Neural progenitor cell (in vitro differentiated cells): ENCODE measurements around the gene STARD7. TPM values are rescaled to one million over a fixed set of nuclear protein-coding genes. Genes with fewer than 3 reads are reported as not detected.

Source experiments
- DNase-seq: peaks from one replicate; pipeline ENCODE4 v3.0.0-alpha.2; 2016; ENCODE audit warnings: low spot score
- H2AFZ ChIP-seq: fragments of 200-600 bp; sonication (generic); replicated peaks from 2 replicates; pipeline ENCODE4 v1.6.1; 2016; ENCODE audit warnings: antibody characterized with exemption
- H3F3A ChIP-seq: fragments of 200-600 bp; sonication (generic); 2 replicates; pipeline ENCODE4 v1.6.1; 2016; ENCODE audit warnings: antibody characterized with exemption, low read depth
- H3K27ac ChIP-seq: fragments of 200-600 bp; sonication (generic); 2 replicates; pipeline ENCODE4 v1.5.1; 2016; ENCODE audit warnings: mild to moderate bottlenecking
- H3K27me3 ChIP-seq: fragments of 200-600 bp; sonication (generic); 2 replicates; pipeline ENCODE4 v1.6.1; 2016; ENCODE audit warnings: mild to moderate bottlenecking, moderate library complexity
- H3K36me3 ChIP-seq: fragments of 200-600 bp; sonication (generic); 2 replicates; pipeline ENCODE4 v1.5.1; 2016
- H3K4me1 ChIP-seq: fragments of 200-600 bp; sonication (generic); 2 replicates; pipeline ENCODE4 v1.6.1; 2016; ENCODE audit warnings: mixed run types
- H3K4me2 ChIP-seq: fragments of 200-600 bp; sonication (generic); 2 replicates; pipeline ENCODE4 v1.6.1; 2016
- H3K4me3 ChIP-seq: fragments of 200-600 bp; sonication (generic); 2 replicates; pipeline ENCODE4 v1.5.1; 2016
- H3K79me2 ChIP-seq: fragments of 200-600 bp; sonication (generic); 2 replicates; pipeline ENCODE4 v1.6.1; 2016; ENCODE audit warnings: low read depth
- H3K9ac ChIP-seq: fragments of 200-600 bp; sonication (generic); 2 replicates; pipeline ENCODE4 v1.6.1; 2016
- H3K9me3 ChIP-seq: fragments of 200-600 bp; sonication (generic); 2 replicates; pipeline ENCODE4 v1.5.1; 2016; ENCODE audit warnings: low read depth
- H4K20me1 ChIP-seq: fragments of 200-600 bp; sonication (generic); 2 replicates; pipeline ENCODE4 v1.6.1; 2016; ENCODE audit warnings: low read depth
- H3K27ac Mint-ChIP-seq: 3 replicates; pipeline ENCODE4 v1.8.0; 2021; ENCODE audit warnings: mixed read lengths
- H3K27me3 Mint-ChIP-seq: 2 replicates; pipeline ENCODE4 v1.8.0; 2022; ENCODE audit warnings: low read depth, mild to moderate bottlenecking, inconsistent platforms, moderate library complexity, mixed read lengths; ENCODE audit not compliant: insufficient read depth
- H3K36me3 Mint-ChIP-seq: 3 replicates; pipeline ENCODE4 v1.8.0; 2021; ENCODE audit warnings: mixed read lengths
- H3K4me1 Mint-ChIP-seq: 3 replicates; pipeline ENCODE4 v1.8.0; 2021; ENCODE audit warnings: mixed read lengths
- H3K4me3 Mint-ChIP-seq: 3 replicates; pipeline ENCODE4 v1.8.0; 2021; ENCODE audit warnings: mild to moderate bottlenecking, moderate library complexity, mixed read lengths
- H3K9me3 Mint-ChIP-seq: 3 replicates; pipeline ENCODE4 v1.8.0; 2020; ENCODE audit warnings: mixed read lengths
- EZH2 ChIP-seq: fragments of 200-600 bp; sonication (generic); IDR thresholded peaks from 2 replicates; pipeline ENCODE4 v1.6.1; 2017; ENCODE audit warnings: antibody characterized with exemption, mild to moderate bottlenecking, moderate library complexity
- EZH2phosphoT487 ChIP-seq: fragments of 200-600 bp; sonication (generic); IDR thresholded peaks from 2 replicates; pipeline ENCODE4 v1.6.1; 2017; ENCODE audit warnings: antibody characterized with exemption
- total RNA-seq: library from RNA; depleted of rRNA; stranded (reverse); fragments of >200 nt; gene quantifications from 2 replicates; pipeline ENCODE4 v1.2.3, GENCODE V29; 2015; ENCODE audit warnings: low replicate concordance
- TF ChIP-seq, protein P1 (sequence below): fragments of 200-600 bp; sonication (generic); IDR thresholded peaks from 2 replicates; pipeline ENCODE4 v1.5.1; 2017; ENCODE audit warnings: antibody characterized with exemption, mild to moderate bottlenecking

The STARD7 gene
- total RNA-seq, 1 donor from 2014 or later, result 179 TPM

GRCh38 chr2:96145848-96146152, 62.8 kb downstream of the STARD7 start:
- Mint-ChIP-seq H3K4me3 (peak overlapping the region; percentile 75), H3K4me1 (peaks cover 18% of the 10 kb centered on the region), H3K9me3 (no peaks in the 10 kb centered on the region), H3K36me3 (no peaks in the 10 kb centered on the region), H3K27me3 (peaks cover 19% of the 10 kb centered on the region), H3K27ac (no peak overlapping the region)
- Histone ChIP-seq H3K79me2 (no peaks in the 10 kb centered on the region), H3K9me3 (no peaks in the 10 kb centered on the region), H3K9ac (no peak overlapping the region), H4K20me1 (no peaks in the 10 kb centered on the region), H3K27ac (no peak overlapping the region), H2AFZ (no peak overlapping the region), H3K4me2 (peak overlapping the region; percentile 70), H3K36me3 (no peaks in the 10 kb centered on the region), H3K4me3 (no peak overlapping the region), H3F3A (no peaks in the 10 kb centered on the region), H3K4me1 (peaks cover 15% of the 10 kb centered on the region), H3K27me3 (peaks cover 39% of the 10 kb centered on the region)
- no peak for DNase-seq
- TF ChIP-seq EZH2 (no peak), EZH2phosphoT487 (no peak)
- TF ChIP-seq, protein P1, sequence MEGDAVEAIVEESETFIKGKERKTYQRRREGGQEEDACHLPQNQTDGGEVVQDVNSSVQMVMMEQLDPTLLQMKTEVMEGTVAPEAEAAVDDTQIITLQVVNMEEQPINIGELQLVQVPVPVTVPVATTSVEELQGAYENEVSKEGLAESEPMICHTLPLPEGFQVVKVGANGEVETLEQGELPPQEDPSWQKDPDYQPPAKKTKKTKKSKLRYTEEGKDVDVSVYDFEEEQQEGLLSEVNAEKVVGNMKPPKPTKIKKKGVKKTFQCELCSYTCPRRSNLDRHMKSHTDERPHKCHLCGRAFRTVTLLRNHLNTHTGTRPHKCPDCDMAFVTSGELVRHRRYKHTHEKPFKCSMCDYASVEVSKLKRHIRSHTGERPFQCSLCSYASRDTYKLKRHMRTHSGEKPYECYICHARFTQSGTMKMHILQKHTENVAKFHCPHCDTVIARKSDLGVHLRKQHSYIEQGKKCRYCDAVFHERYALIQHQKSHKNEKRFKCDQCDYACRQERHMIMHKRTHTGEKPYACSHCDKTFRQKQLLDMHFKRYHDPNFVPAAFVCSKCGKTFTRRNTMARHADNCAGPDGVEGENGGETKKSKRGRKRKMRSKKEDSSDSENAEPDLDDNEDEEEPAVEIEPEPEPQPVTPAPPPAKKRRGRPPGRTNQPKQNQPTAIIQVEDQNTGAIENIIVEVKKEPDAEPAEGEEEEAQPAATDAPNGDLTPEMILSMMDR, result no peak

- H3K27me3 Mint-ChIP-seq, result peaks cover 19% of the 10 kb centered on the region
- no peak within 1 kb of the TSS for H3K9ac ChIP-seq
These were observed 63.4 kb downstream of the STARD7 start, which contains the start of gene DUSP2 for GRCh38 chr2:96145036-96145847. DUSP2 (minus strand) TSS chr2:96145440; CDS start chr2:96145354, 86 bp downstream.

GRCh38 chr2:96144481-96145035, 64.1 kb downstream of the STARD7 start:
- H4K20me1 ChIP-seq, result no peaks in the 10 kb centered on the region
- Mint-ChIP-seq H3K4me1 (peaks cover 18% of the 10 kb centered on the region), H3K27ac (no peak overlapping the region), H3K27me3 (peaks cover 17% of the 10 kb centered on the region), H3K36me3 (no peaks in the 10 kb centered on the region), H3K4me3 (peak overlapping the region; percentile 80), H3K9me3 (no peaks in the 10 kb centered on the region)
- H3K4me3 ChIP-seq, result peak overlapping the region; percentile 41
- no peak overlapping the region for H3K27ac ChIP-seq
- H3K4me2 ChIP-seq, result peak overlapping the region; percentile 70
- no peaks in the 10 kb centered on the region for H3K9me3 ChIP-seq
- H3K4me1 ChIP-seq, result peaks cover 15% of the 10 kb centered on the region
- H3K27me3 ChIP-seq, result peaks cover 39% of the 10 kb centered on the region
- peak overlapping the region; percentile 85 for H2AFZ ChIP-seq
- no peak for DNase-seq
- no peaks in the 10 kb centered on the region for H3F3A ChIP-seq
- H3K36me3 ChIP-seq, result no peaks in the 10 kb centered on the region
- TF ChIP-seq, protein P1, result no peak
- TF ChIP-seq EZH2, result peak; percentile 72
- peak; percentile 55 for TF ChIP-seq EZH2phosphoT487
- no peaks in the 10 kb centered on the region for H3K79me2 ChIP-seq
- no peak overlapping the region for H3K9ac ChIP-seq

More at GRCh38 chr2:96145036-96145847, 63.4 kb downstream of the STARD7 start, which contains the start of gene DUSP2:
- Histone ChIP-seq H3F3A (no peaks in the 10 kb centered on the region), H2AFZ (peak within 1 kb of the TSS; percentile 85), H3K36me3 (no peaks in the 10 kb centered on the region), H3K4me3 (peak within 1 kb of the TSS; percentile 41), H3K4me2 (peak within 1 kb of the TSS; percentile 70), H3K27ac (no peak within 1 kb of the TSS), H3K9me3 (no peaks in the 10 kb centered on the region), H4K20me1 (no peaks in the 10 kb centered on the region), H3K79me2 (no peaks in the 10 kb centered on the region), H3K4me1 (peaks cover 15% of the 10 kb centered on the region), H3K27me3 (peaks cover 39% of the 10 kb centered on the region)
- peak within 1 kb of the TSS; percentile 80 for H3K4me3 Mint-ChIP-seq
- H3K27ac Mint-ChIP-seq, result no peak within 1 kb of the TSS
- H3K9me3 Mint-ChIP-seq, result no peaks in the 10 kb centered on the region
- H3K36me3 Mint-ChIP-seq, result no peaks in the 10 kb centered on the region
- TF ChIP-seq, protein P1, result no peak
- TF ChIP-seq EZH2, result peak; percentile 72
- peaks cover 18% of the 10 kb centered on the region for H3K4me1 Mint-ChIP-seq
- peak; percentile 81 for DNase-seq
